ENCODE data around the gene KCNAB1. TPM values are rescaled to one million over a fixed set of nuclear protein-coding genes. Genes with fewer than 3 reads are reported as not detected.

Gene KCNAB1
- total and polyA plus RNA-seq, 2 donors (not counting 3 experiments of a cell fraction or from before 2014, with no cell fraction given), result 0.21 TPM; not detected in 1

GRCh38 chr3:156421534-156421933, 301.2 kb downstream of the KCNAB1 start:
- no peak overlapping the region for H3K9ac ChIP-seq (replicated peaks; ENCODE audit: extremely low read depth, insufficient read depth, low read length)
- dilution Hi-C loops (cut with MboI; ENCODE audit: extremely low pct_ligation_motif_present, low sequenced_read_pairs), result no loop called here
- ChIA-PET CTCF (no interaction called here), POLR2A (no interaction called here)
- H3K4me3 ChIP-seq (replicated peaks in 1 of 3; ENCODE audit: insufficient read depth in 1 of 3, low read depth in 1 of 3, low read length in 3 of 3), result no peak overlapping the region
- no peaks in the 10 kb centered on the region for H4K20me1 ChIP-seq (replicated peaks; ENCODE audit: control insufficient read depth, extremely low read depth, insufficient read depth, low read length)
- TF ChIP-seq GATA2 (IDR thresholded peaks at IDR 0.05; ENCODE audit: insufficient read depth, insufficient read length, low read depth, low read length) (no peak), JUN (IDR thresholded peaks at IDR 0.05; ENCODE audit: borderline replicate concordance, insufficient read depth, insufficient read length, low read depth) (no peak), MAX (IDR thresholded peaks at IDR 0.05; ENCODE audit: insufficient read depth, insufficient read length) (no peak), POLR2A (IDR thresholded peaks at IDR 0.05; ENCODE audit: low read depth, low read length) (no peak), CTCF (IDR thresholded peaks at IDR 0.05; ENCODE audit: extremely low read depth in 1 of 2, insufficient read depth in 1 of 2, low read depth in 1 of 2, low read length in 2 of 2) (no peak), EZH2 (IDR thresholded peaks at IDR 0.05; ENCODE audit: borderline replicate concordance, low read depth, low read length, severe bottlenecking) (no peak), FOS (IDR thresholded peaks at IDR 0.05; ENCODE audit: borderline replicate concordance, insufficient read depth, low read length) (no peak), POLR2AphosphoS5 (IDR thresholded peaks at IDR 0.05; ENCODE audit: insufficient read depth, low read depth, low read length) (no peak), MYC (IDR thresholded peaks at IDR 0.05; ENCODE audit: low read depth, low read length) (no peak)
- no peaks in the 10 kb centered on the region for H3K79me2 ChIP-seq (ENCODE audit: control insufficient read depth, insufficient read depth, low read length)
- no peak for FAIRE-seq
- no peaks in the 10 kb centered on the region for H3K36me3 ChIP-seq (ENCODE audit: control insufficient read depth in 2 of 2, extremely low read depth in 1 of 2, insufficient read depth in 2 of 2, low read length in 2 of 2)
- H3K9me3 ChIP-seq (replicated peaks; ENCODE audit: control insufficient read depth, insufficient read depth, low read length), result no peaks in the 10 kb centered on the region
- no peaks in the 10 kb centered on the region for H3K9me1 ChIP-seq (replicated peaks; ENCODE audit: control insufficient read depth, extremely low read depth, insufficient read depth, low read length)
- intact Hi-C loops (cut with micrococcal nuclease), result no loop called here
- no peak overlapping the region for H2AFZ ChIP-seq (ENCODE audit: low read depth, low read length)
- H3K4me1 ChIP-seq (ENCODE audit: control insufficient read depth, extremely low read depth, insufficient read depth, low read length), result no peaks in the 10 kb centered on the region
- no peaks in the 10 kb centered on the region for H3K27me3 ChIP-seq (ENCODE audit: control insufficient read depth in 2 of 2, insufficient read depth in 2 of 2, low read length in 2 of 2)
- H3K4me2 ChIP-seq (ENCODE audit: insufficient read depth, low read length), result no peak overlapping the region
- no peak overlapping the region for H3K27ac ChIP-seq (ENCODE audit: insufficient read depth, low read depth, low read length)
- no TSS peak for BruUV-seq (replicated peaks)
- no peak for DNase-seq (ENCODE audit: low read depth, low spot score)

Data from endothelial cell of umbilical vein (primary cell).